HG03469 (cell line): ENCODE results near the gene STRADB.
A peak's percentile ranks its signal among the peaks of the same experiment; 100 is the strongest.
"Not testable (repeated sequence)": the region's sequence is repeated elsewhere in the genome, so short reads cannot be mapped to it uniquely, and the experiment has no call there.

Source experiments
- ATAC-seq: cut with Tn5 transposase; IDR thresholded peaks from one replicate; pipeline ENCODE4 v1.9.1; 2021; ENCODE audit warnings: mild to moderate bottlenecking, moderate library complexity, moderate number of reproducible peaks; ENCODE audit not compliant: unreplicated experiment

STRADB gene

DNA sequence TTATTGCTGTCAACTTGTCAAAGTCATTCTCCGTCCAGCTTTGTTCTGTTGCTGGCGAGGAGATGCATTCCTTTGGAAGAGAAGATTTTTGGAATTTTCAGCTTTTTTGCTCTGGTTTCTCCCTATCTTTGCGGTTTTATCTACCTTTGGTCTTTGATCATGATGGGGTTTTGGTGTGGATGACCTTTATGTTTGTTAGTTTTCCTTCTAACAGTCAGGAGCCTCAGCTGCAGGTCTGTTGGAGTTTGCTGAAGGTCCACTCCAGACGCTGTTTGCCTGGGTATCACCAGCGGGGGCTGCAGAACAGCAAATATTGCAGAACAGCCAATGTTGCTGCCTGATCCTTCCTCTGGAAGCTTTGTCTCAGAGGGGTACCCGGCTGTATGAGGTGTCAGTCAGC, 21.7 kb upstream of the STRADB start:
- ATAC-seq, result not testable (repeated sequence)

- not testable (repeated sequence) for ATAC-seq
Observed at GRCh38 chr2:201430322-201430721, 21.2 kb upstream of the STRADB start.

DNA sequence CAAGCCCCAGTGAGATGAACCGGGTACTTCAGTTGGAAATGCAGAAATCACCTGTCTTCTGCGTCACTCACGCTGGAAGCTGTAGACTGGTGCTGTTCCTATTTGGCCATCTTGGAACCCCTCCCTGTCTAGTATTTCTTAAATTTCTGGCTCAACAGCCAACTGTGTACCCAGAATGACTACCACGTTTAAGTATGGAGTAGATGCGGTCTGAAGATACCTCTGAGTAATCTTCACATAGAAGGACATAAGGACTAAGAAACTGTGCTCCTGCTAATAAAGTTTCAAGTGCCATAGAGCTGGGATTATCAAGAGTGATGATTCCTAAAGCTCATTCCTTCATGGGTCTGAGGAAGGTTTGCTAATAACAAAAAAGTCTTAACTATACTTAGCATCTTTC, 20.7 kb upstream of the STRADB start:
- ATAC-seq, result no peak

DNA sequence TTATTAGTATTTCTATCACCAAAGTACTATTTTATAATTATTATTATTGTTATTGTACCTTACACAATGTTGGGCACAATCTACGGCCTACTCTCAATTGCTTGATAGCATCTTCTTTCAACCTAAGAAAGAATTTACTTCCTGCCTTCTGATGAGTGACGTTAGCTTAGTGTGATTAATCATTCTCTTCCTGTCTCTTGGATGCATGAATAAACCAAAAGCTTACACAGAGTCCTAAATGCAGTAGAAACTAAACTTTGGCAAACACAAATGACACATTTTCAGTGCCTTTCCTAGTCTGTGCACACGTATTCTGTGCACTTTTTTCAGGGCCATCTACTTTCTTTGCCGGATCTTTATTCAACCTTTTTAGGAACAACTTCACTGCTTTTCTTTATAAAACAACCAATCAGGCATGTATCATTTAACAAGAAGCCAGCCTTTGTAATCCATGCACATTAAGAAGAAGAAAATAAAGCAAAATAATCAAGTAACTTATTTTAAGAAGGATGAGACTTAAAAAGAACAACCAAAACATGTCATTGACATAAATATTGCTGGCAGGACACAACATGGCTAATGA, 19.4 kb upstream of the STRADB start:
- ATAC-seq, result no peak

DNA sequence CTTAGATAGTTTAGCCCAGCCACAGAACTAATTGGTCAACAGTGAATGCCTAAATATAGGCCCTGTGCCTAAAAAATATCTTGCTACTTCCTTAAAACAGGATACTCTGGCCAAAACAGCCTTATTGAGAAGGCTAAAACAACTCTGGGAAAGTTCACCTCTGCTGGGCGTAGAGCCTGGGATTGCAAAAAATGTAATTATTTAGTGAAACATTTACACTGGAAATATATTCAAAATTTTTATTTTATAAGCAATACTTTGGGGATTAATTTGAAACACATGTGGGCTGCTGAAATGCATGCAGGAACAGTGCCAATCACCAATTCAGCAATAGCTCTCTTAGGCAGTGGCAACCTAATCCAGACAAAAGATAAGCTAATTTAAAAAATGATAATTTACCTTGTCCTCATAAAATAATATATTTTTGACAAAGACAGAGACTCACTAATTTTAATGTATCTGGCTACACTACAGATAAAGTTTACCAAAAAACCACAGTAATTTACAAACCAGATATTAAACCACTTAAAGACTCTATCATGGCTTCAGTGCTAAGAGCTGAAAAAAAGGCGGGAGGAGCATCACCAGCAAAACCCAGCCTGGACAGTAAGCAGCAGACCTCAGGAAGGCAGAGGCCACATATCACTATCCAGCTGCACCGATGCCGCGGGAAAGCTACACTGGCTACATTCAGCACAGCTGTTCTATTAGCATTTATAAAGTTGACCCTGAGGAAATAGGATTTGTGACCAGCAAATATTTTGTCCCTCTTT, 18.7 kb upstream of the STRADB start:
- no peak for ATAC-seq

DNA sequence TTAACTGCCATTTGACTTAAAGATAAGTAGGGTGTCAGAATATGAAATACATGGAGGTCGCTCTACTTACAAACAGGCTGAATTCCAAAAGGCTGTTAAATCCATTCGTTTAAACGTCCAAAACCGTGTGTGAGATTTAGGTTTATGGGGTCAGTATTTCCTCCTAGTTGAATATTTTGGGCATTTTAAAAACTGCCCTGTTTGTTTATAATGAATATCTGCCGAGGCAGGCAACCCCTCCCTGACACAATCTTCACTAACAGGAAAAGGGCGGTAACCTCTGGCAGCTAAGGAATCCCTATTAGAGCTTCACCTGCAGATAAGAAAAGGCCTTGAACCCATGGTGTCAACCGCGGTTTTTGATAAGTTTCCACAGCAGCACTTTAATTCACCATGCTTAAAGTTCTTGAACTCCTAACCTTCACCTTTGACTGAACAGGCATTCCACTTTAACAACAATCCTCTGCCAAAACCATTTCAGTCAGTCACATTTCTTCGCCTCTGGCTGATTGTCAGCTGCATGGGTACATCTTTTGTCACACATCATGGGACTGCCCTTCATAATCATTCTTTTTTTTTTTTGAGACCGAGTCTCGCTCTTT, 18.0 kb upstream of the STRADB start:
- ATAC-seq, result no peak

GRCh38 chr2:201436141-201436540, 15.4 kb upstream of the STRADB start:
- no peak for ATAC-seq

DNA sequence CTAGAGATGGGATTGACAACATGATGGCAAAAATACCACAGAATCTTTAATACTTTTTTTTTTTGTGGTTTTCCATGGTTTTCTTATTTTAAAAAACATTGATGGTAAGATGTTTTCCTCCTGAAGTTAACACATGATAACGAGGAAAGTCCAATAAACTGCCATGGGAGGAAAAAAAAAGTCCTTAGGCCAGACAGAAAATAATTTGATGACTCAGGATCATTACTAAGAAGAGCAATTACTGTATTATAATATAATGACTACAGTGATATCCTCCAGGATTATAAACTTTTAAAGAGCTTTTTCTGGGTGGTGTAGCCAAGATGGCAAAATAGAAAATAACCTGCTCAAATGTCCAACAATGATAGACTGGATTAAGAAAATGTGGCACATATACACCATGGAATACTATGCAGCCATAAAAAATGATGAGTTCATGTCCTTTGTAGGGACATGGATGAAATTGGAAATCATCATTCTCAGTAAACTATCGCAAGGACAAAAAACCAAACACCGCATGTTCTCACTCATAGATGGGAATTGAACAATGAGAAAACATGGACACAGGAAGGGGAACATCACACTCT, 12.1 kb upstream of the STRADB start:
- ATAC-seq, result not testable (repeated sequence)

DNA sequence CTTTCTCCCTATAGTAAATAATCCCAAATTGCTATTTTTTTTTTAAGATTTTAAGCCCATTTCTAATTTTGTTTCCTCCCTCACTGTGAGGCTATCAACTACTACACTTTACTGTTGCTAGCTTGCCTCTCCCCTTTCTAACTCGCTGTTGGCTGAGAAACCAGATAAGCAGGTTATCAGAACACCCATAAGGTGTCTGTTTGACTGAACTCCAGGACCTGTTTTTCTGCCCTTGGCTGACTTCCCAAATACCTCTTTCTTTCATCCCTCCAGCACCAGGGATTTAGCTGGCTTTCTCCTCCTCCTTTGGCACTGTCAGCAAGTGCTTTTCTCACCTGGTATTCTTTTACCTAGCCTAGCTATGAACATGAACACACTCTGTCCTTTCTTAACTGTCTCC, 11.4 kb upstream of the STRADB start:
- ATAC-seq, result no peak

DNA sequence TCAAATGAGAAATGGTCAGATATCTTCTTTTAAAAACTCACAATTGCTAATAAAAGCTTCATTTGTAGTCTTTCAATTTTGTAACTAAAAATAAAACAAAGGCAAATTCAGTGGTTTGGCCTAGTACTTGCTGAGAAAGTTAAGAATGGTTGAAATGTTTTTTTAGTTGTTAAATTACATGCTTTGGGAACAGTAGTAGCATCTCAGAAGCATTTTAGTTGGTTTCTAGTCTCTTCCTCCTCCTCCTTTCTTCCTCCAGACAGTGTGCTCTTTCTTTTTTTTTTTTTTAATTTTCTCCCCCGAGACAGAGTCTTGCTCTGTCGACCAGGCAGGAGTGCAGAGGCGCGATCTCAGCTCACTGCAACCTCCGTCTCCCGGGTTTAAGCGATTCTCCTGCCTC, 10.1 kb upstream of the STRADB start:
- ATAC-seq, result no peak

- no peak for ATAC-seq
Observed at GRCh38 chr2:201444746-201445465, 6.6 kb upstream of the STRADB start.

- no peak for ATAC-seq
Observed at GRCh38 chr2:201447086-201447485, 4.5 kb upstream of the STRADB start.

GRCh38 chr2:201448061-201448460, 3.5 kb upstream of the STRADB start:
- no peak for ATAC-seq

DNA sequence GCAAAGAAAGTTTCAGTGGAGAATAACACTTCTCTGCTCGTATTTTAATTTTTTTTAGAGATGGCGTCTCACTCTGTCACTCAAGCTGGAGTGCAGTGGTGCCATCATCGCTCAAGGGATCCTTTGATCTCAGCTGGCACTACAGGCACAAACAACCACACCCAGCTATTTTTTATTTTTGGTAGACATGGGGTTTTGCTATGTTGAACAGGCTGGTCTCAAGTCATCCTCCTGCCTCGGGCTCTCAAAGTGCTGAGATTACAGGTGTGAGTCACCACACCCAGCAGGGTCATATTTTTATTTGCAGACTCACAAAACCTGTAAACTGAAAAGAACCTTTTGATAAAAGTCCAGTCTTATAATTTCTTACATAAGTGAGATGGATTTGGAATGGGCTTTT, 2.8 kb upstream of the STRADB start:
- ATAC-seq, result no peak

DNA sequence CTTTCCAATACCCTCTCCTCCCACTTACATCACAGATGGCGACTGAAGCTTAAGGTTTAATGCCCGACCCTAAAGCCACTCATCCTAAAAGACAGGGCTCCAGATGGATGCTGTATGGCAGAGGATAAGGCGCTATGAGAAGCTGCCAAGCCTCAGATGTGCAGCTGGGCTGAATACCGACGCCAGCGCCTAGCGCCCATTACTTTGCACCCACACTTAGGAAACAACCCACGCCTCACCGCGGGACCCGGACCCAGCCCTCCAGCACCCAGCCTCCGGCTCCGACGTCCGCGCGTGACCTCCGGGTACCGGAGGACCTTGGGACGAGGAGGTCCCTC, 617 bp upstream of the STRADB start:
- peak; percentile 9 for ATAC-seq

GRCh38 chr2:201452058-201452921, 750 bp downstream of the STRADB start:
- no peak for ATAC-seq

DNA sequence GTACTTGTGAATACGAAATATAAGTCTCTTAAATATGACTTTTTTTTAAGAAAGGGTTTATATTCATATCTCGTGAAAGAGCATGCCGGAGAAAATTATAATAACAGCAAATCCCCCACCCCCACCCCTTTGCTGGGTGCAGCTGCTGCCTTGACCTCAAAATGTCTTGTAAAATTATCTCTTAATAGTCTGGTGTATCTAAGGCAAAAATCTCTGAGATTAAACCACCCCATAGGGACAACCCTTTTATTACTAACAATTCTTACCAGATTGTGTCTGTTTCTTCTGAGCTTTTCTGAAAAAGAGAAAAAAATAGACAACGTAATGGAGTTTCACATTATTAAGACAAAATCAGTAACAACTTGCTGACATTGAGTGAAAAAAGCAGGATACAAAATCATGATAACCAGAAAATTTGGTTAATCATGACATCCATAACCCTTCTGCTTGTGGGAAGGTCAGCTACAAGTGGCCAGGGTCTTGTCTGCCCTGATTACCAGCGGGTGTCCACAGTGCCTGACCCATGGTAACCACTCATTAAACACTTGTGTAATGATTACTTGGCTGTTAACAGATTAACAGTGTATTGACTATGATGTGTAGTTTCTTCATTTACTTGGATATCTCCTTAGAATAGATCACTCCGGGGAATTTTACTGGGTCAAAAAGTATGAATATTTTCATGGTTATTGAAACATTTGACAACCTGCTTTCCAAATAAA, 1.5 kb downstream of the STRADB start:
- ATAC-seq, result no peak

- ATAC-seq, result no peak
Observed at GRCh38 chr2:201458381-201458780, 6.8 kb downstream of the STRADB start.

DNA sequence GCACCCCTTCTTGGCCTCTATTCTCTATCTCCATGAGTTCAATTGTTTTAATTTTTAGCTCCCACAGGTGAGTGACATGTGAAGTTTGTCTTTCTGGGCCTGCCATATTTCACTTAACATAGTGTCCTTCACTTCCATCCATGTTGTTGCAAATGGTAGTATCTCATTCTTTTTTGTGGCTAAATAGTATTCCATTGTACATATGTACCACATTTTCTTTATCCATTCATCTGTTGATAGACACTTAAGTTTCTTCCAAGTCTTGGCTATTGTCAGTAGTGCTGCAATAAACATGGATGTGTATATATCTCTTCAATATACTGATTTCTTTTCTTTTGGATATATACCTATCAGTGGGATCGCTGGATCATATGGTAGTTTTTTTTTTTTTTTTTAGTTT, 9.0 kb downstream of the STRADB start:
- no peak for ATAC-seq

DNA sequence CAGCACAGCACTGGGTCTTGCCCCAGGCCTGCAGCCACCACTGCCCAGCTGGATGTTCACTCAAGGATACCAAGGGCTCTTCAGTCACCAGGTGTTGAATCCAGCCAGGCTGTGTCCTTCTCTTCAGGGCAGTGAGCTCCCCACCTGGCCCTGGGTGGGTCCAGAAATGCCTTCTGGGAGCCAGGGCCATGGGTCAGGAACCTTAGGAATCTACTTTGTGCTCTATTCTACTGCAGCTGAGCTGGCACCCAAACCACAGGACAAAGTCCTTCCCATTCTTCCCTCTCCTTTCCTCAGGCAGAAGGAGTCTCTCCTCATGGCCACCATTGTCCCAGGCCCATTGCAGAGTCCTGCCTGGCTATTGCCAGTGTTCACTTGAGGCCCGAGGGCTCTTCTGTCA, 13.0 kb downstream of the STRADB start:
- ATAC-seq, result no peak
